Esophagus muscularis mucosa (tissue), 3 donors: Measurements from ENCODE around the gene METTL4.

Experiments used
- POLR2A ChIP-seq: fragments of 450-650 bp; IDR thresholded peaks from one replicate; pipeline ENCODE4 v1.6.1; 2017; ENCODE audit warnings: antibody characterized with exemption, moderate library complexity, mild to moderate bottlenecking, low read depth
- TF ChIP-seq, protein P1 (sequence below), 3 experiments: fragments of 200-600 bp in 2 of 3; fragments of 450-650 bp in 1 of 3; sonication (generic) in 2 of 3; IDR thresholded peaks; one replicate each; pipeline ENCODE4 v1.5.1; 2017 to 2019; ENCODE audit warnings: antibody characterized with exemption in 3 of 3, mild to moderate bottlenecking in 2 of 3, moderate library complexity in 1 of 3

DNA sequence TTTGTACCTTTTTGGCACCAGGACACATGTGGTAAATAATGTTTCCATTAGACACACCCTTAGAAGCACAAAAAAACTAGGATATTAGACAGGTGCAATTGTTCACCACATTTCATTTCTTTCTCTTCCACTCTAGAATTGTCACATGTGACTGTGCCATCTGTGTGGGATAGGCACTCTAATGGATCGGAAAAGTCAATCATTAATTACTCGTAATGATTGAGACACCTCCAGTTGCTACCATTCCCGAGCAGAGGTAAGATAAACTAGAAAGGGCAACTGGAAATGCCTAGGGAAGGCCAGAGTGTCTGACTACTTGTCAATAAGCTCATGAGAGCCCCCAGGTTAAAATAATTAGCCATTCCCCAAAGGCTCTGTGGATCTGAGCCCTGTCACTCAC lies 59.9 kb downstream of the METTL4 start:
- TF ChIP-seq, protein P1, sequence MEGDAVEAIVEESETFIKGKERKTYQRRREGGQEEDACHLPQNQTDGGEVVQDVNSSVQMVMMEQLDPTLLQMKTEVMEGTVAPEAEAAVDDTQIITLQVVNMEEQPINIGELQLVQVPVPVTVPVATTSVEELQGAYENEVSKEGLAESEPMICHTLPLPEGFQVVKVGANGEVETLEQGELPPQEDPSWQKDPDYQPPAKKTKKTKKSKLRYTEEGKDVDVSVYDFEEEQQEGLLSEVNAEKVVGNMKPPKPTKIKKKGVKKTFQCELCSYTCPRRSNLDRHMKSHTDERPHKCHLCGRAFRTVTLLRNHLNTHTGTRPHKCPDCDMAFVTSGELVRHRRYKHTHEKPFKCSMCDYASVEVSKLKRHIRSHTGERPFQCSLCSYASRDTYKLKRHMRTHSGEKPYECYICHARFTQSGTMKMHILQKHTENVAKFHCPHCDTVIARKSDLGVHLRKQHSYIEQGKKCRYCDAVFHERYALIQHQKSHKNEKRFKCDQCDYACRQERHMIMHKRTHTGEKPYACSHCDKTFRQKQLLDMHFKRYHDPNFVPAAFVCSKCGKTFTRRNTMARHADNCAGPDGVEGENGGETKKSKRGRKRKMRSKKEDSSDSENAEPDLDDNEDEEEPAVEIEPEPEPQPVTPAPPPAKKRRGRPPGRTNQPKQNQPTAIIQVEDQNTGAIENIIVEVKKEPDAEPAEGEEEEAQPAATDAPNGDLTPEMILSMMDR (IDR thresholded peaks at IDR 0.05), result no peak
- TF ChIP-seq POLR2A, result no peak
